HCT116 (cell line): ENCODE data around the gene SLX9. TPM values are rescaled to one million over a fixed set of nuclear protein-coding genes. Genes with fewer than 3 reads are reported as not detected.

ENCODE experiments used
- ATAC-seq: fragments of 200-7000 bp; cut with Tn5 transposase; 2 replicates; pipeline ENCODE4 v1.9.1; 2020; ENCODE audit warnings: mild to moderate bottlenecking, moderate library complexity
- BruUV-seq: library from RNA; stranded (reverse); fragments of 400-500 nt; replicated peaks from 2 replicates; lab custom pipeline; 2021; lab: Mats Ljungman, UMichigan
- CTCF ChIA-PET: fragments of 300-600 bp; sonication (Branson Sonifier 250); formaldehyde crosslinking; loops from one replicate; lab custom pipeline; 2021; ENCODE audit warnings: antibody characterized with exemption; lab: Charles Lee
- POLR2A ChIA-PET: fragments of 300-600, 350-600 bp; sonication (Branson Sonifier 250); formaldehyde crosslinking; loops from one replicate; lab custom pipeline; 2021; ENCODE audit warnings: antibody characterized with exemption; lab: Charles Lee
- RAD21 ChIA-PET, 2 experiments: fragments of 300-600 bp; sonication (Branson Sonifier 250); formaldehyde crosslinking; loops; one replicate each; lab custom pipeline; 2023; ENCODE audit warnings: low total read pairs in 2 of 2; ENCODE audit not compliant: uncharacterized antibody in 2 of 2, unreplicated experiment in 2 of 2, low non-redundant PET in 1 of 2; lab: Charles Lee
- DNase-seq: peaks from one replicate; pipeline ENCODE4 v3.0.0-alpha.2; 2010; ENCODE audit warnings: low read depth, low spot score
- H2AFZ ChIP-seq: fragments of 200-600 bp; shearing (Covaris generic), sonication (generic); 2 replicates; pipeline ENCODE4 v1.6.1; 2017; ENCODE audit warnings: low read depth, mixed run types, mixed read lengths, antibody characterized with exemption, low read length; ENCODE audit not compliant: poor library complexity, severe bottlenecking
- H3K27ac ChIP-seq: 2 replicates; pipeline ENCODE4 v1.5.1; 2012; ENCODE audit warnings: low read depth, low read length
- H3K27me3 ChIP-seq: fragments of 200-600 bp; sonication (generic); 2 replicates; pipeline ENCODE4 v1.6.1; 2016; ENCODE audit warnings: mixed run types, low read length, mixed read lengths; ENCODE audit not compliant: insufficient read depth
- H3K36me3 ChIP-seq, 2 experiments: fragments of 200-500 bp in 1 of 2; fragments of 200-600 bp in 1 of 2; sonication (Bioruptor generic) in 1 of 2; sonication (generic) in 1 of 2; 2 replicates each; pipeline versions ENCODE4 v1.5.1 to v1.6.1; 2014 to 2016; ENCODE audit warnings: low read length in 2 of 2, inconsistent platforms in 1 of 2, mixed read lengths in 1 of 2, mixed run types in 1 of 2; ENCODE audit not compliant: insufficient read depth in 2 of 2, control insufficient read depth in 1 of 2
- H3K4me1 ChIP-seq, 2 experiments: fragments of 200-600 bp in 1 of 2; sonication (generic) in 1 of 2; 2 replicates each; pipeline versions ENCODE4 v1.5.1 to v1.6.1; 2012 to 2017; ENCODE audit warnings: low read length in 2 of 2, inconsistent platforms in 1 of 2, mild to moderate bottlenecking in 1 of 2, mixed read lengths in 1 of 2, mixed run types in 1 of 2, moderate library complexity in 1 of 2; ENCODE audit not compliant: insufficient read depth in 2 of 2, control insufficient read depth in 1 of 2
- H3K4me2 ChIP-seq: fragments of 200-600 bp; sonication (generic); 2 replicates; pipeline ENCODE4 v1.6.1; 2017; ENCODE audit warnings: mixed run types, low read length, mixed read lengths
- H3K4me3 ChIP-seq, 2 experiments: fragments of 200-600 bp in 1 of 2; sonication (generic) in 1 of 2; replicated peaks in 1 of 2; 2 replicates each; pipeline ENCODE4 v1.5.1; 2011 to 2016; ENCODE audit warnings: low read length in 2 of 2, control low read depth in 1 of 2, low read depth in 1 of 2, mild to moderate bottlenecking in 1 of 2, mixed read lengths in 1 of 2, mixed run types in 1 of 2
- H3K79me2 ChIP-seq: fragments of 200-600 bp; sonication (generic); 2 replicates; pipeline ENCODE4 v1.6.1; 2017; ENCODE audit warnings: mild to moderate bottlenecking, mixed run types, low read length, moderate library complexity, mixed read lengths; ENCODE audit not compliant: insufficient read depth
- H3K9ac ChIP-seq: fragments of 200-600 bp; sonication (generic); 2 replicates; pipeline ENCODE4 v1.6.1; 2016; ENCODE audit warnings: low read length, mixed read lengths
- H3K9me2 ChIP-seq: fragments of 200-600 bp; sonication (generic), shearing (Covaris generic); 2 replicates; pipeline ENCODE4 v1.6.1; 2017; ENCODE audit warnings: mixed run types, mild to moderate bottlenecking, moderate library complexity; ENCODE audit not compliant: insufficient read depth
- H3K9me3 ChIP-seq, 2 experiments: fragments of 200-500 bp in 1 of 2; fragments of 200-600 bp in 1 of 2; sonication (Bioruptor generic) in 1 of 2; sonication (generic) in 1 of 2; 2 replicates each; pipeline ENCODE4 v1.6.1; 2014 to 2017; ENCODE audit warnings: low read length in 2 of 2, mixed read lengths in 2 of 2, inconsistent platforms in 1 of 2, low read depth in 1 of 2, mild to moderate bottlenecking in 1 of 2, mixed run types in 1 of 2, moderate library complexity in 1 of 2; ENCODE audit not compliant: control insufficient read depth in 1 of 2, insufficient read depth in 1 of 2
- H4K20me1 ChIP-seq: fragments of 200-600 bp; sonication (generic), shearing (Covaris generic); 2 replicates; pipeline ENCODE4 v1.6.1; 2017; ENCODE audit warnings: mixed run types, mild to moderate bottlenecking, moderate library complexity; ENCODE audit not compliant: insufficient read depth
- ATF3 ChIP-seq: IDR thresholded peaks from 2 replicates; pipeline ENCODE4 v1.6.1; 2012
- CBX3 ChIP-seq: IDR thresholded peaks from 2 replicates; pipeline ENCODE4 v1.6.1; 2012; ENCODE audit warnings: low read depth
- CEBPB ChIP-seq: IDR thresholded peaks from 2 replicates; pipeline ENCODE4 v1.6.1; 2012; ENCODE audit warnings: low read depth
- CTCF ChIP-seq, 3 experiments: fragments of 200-600 bp in 1 of 3; sonication (generic) in 1 of 3; IDR thresholded peaks in 2 of 3; conservative IDR thresholded peaks in 1 of 3; 2 replicates each; pipeline ENCODE4 v1.5.1; 2012 to 2017; ENCODE audit warnings: low read depth in 2 of 3, low read length in 2 of 3, antibody characterized with exemption in 1 of 3, borderline replicate concordance in 1 of 3, control low read depth in 1 of 3, mild to moderate bottlenecking in 1 of 3, mixed read lengths in 1 of 3, mixed run types in 1 of 3, moderate library complexity in 1 of 3; ENCODE audit not compliant: insufficient read depth in 1 of 3
- EGR1 ChIP-seq: IDR thresholded peaks from 2 replicates; pipeline ENCODE4 v1.6.1; 2012; ENCODE audit warnings: low read depth
- ELF1 ChIP-seq: IDR thresholded peaks from 2 replicates; pipeline ENCODE4 v1.6.1; 2012; ENCODE audit warnings: low read depth, borderline replicate concordance
- EZH2 ChIP-seq: fragments of 200-600 bp; sonication (generic); IDR thresholded peaks from 2 replicates; pipeline ENCODE4 v1.6.1; 2017; ENCODE audit warnings: antibody characterized with exemption, mixed run types
- EZH2phosphoT487 ChIP-seq: fragments of 200-600 bp; IDR thresholded peaks from 2 replicates; pipeline ENCODE4 v1.6.1; 2018; ENCODE audit warnings: antibody characterized with exemption, borderline replicate concordance
- FOSL1 ChIP-seq: IDR thresholded peaks from 2 replicates; pipeline ENCODE4 v1.6.1; 2012; ENCODE audit warnings: low read depth
- JUND ChIP-seq: IDR thresholded peaks from 2 replicates; pipeline ENCODE4 v1.6.1; 2012
- MAX ChIP-seq: IDR thresholded peaks from 2 replicates; pipeline ENCODE4 v1.6.1; 2012
- RAD21 ChIP-seq: IDR thresholded peaks from 2 replicates; pipeline ENCODE4 v1.6.1; 2012; ENCODE audit warnings: low read depth, mild to moderate bottlenecking
- REST ChIP-seq: IDR thresholded peaks from 2 replicates; pipeline ENCODE4 v1.6.1; 2012; ENCODE audit warnings: low read depth
- SRF ChIP-seq: IDR thresholded peaks from 2 replicates; pipeline ENCODE4 v1.6.1; 2012; ENCODE audit warnings: low read depth
- TCF7L2 ChIP-seq: IDR thresholded peaks from 2 replicates; pipeline ENCODE4 v1.7.0; 2011; ENCODE audit warnings: borderline replicate concordance, inconsistent platforms; ENCODE audit not compliant: insufficient read depth, insufficient read length; ENCODE audit errors: extremely low read depth
- YY1 ChIP-seq: IDR thresholded peaks from 2 replicates; pipeline ENCODE4 v1.6.1; 2011; ENCODE audit warnings: low read length, low read depth, moderate library complexity, mild to moderate bottlenecking; ENCODE audit not compliant: insufficient replicate concordance; ENCODE audit errors: extremely low read depth
- ZFX ChIP-seq: fragments of 450-650 bp; IDR thresholded peaks from 2 replicates; pipeline ENCODE4 v1.6.1; 2017
- intact Hi-C: fragments of 100-400 bp; cut with micrococcal nuclease; formaldehyde crosslinking; loops from 2 replicates; pipeline ENCODE4 v1.10.0; 2022
- total RNA-seq: library from RNA; stranded (reverse); gene quantifications from one replicate; pipeline ENCODE4 v1.2.1, GENCODE V29; 2021; ENCODE audit not compliant: unreplicated experiment

Gene SLX9
- total RNA-seq, 1 experiment from 2014 or later = 61.9 TPM

- no TSS peak for BruUV-seq
- peaks cover 4 to 19% of the 10 kb centered on the region in 2 experiments; a peak in 3 of 4 replicates for H3K36me3 ChIP-seq
- H3K9me3 ChIP-seq = no peaks in the 10 kb centered on the region
- no peaks in the 10 kb centered on the region for H3K27me3 ChIP-seq
- H4K20me1 ChIP-seq = no peaks in the 10 kb centered on the region
- ChIA-PET CTCF (interaction anchor here (1.1 kb wide), 1 partner anchor 174 kb away, joined by 3 read pairs; no protein-coding TSS in a partner anchor), POLR2A (no interaction called here), RAD21 (no interaction called here)
- intact Hi-C loops = no loop called here
- no peaks in the 10 kb centered on the region; a peak in 1 of 4 replicates for H3K4me1 ChIP-seq
- H3K4me3 ChIP-seq = no peak overlapping the region
- no peak overlapping the region for H3K9ac ChIP-seq
- no peak overlapping the region for H3K27ac ChIP-seq
- ATAC-seq (no peak), DNase-seq (no peak)
- no peak overlapping the region for H2AFZ ChIP-seq
- no peaks in the 10 kb centered on the region for H3K9me2 ChIP-seq
- peaks cover 94% of the 10 kb centered on the region for H3K79me2 ChIP-seq
- no peak for TF ChIP-seq SRF
- no peak for TF ChIP-seq TCF7L2
- no peak for TF ChIP-seq ATF3
- no peak for TF ChIP-seq EGR1
- TF ChIP-seq MAX = no peak
- TF ChIP-seq REST = no peak
- TF ChIP-seq ZFX = no peak
- TF ChIP-seq CEBPB = no peak
- no peak for TF ChIP-seq CBX3
- no peak for TF ChIP-seq FOSL1
- TF ChIP-seq RAD21 = no peak
- no peak for TF ChIP-seq EZH2phosphoT487
- TF ChIP-seq ELF1 = no peak
- no peak for TF ChIP-seq EZH2
- no peak for TF ChIP-seq YY1
- TF ChIP-seq JUND = no peak
- no peak for TF ChIP-seq CTCF (IDR thresholded peaks at IDR 0.05 in 2 of 3, conservative IDR thresholded peaks at IDR 0.05 in 1 of 3; ENCODE audit: borderline replicate concordance in 1 of 3, insufficient read depth in 1 of 3, low read depth in 2 of 3, low read length in 2 of 3)
- H3K4me2 ChIP-seq = no peak overlapping the region
Measured at GRCh38 chr21:44954281-44954771, 14.5 kb downstream of the SLX9 start.
